GM20000 (cell line): ENCODE measurements around the gene FYB2.

ENCODE experiments used
- DNase-seq: peaks from one replicate; pipeline ENCODE4 v3.0.0; 2012; ENCODE audit warnings: low spot score
- CTCF ChIP-seq: IDR thresholded peaks from 2 replicates; pipeline ENCODE4 v1.5.1; 2012; ENCODE audit warnings: mild to moderate bottlenecking, control low read depth; ENCODE audit errors: extremely low read depth, missing control alignments

The FYB2 gene

GRCh38 chr1:56696663-56697062 lies 122.5 kb downstream of the FYB2 start:
- no peak for DNase-seq
- TF ChIP-seq CTCF, result no peak

- no peak for TF ChIP-seq CTCF
- peak; percentile 12 for DNase-seq
These were observed 130.6 kb downstream of the FYB2 start for GRCh38 chr1:56688522-56689026.

GRCh38 chr1:56686169-56686568 lies 133.0 kb downstream of the FYB2 start:
- no peak for DNase-seq
- no peak for TF ChIP-seq CTCF

GRCh38 chr1:56683569-56683968 lies 135.6 kb downstream of the FYB2 start:
- TF ChIP-seq CTCF, result no peak
- DNase-seq, result no peak

GRCh38 chr1:56676571-56677035 lies 142.6 kb downstream of the FYB2 start:
- no peak for DNase-seq
- no peak for TF ChIP-seq CTCF

- no peak for TF ChIP-seq CTCF
These were observed 143.4 kb downstream of the FYB2 start for GRCh38 chr1:56675763-56676162.

GRCh38 chr1:56672579-56672978 lies 146.6 kb downstream of the FYB2 start:
- DNase-seq, result no peak
- no peak for TF ChIP-seq CTCF

More at GRCh38 chr1:56675763-56676162, 143.4 kb downstream of the FYB2 start:
- DNase-seq, result no peak

GRCh38 chr1:56671542-56671941 lies 147.7 kb downstream of the FYB2 start:
- no peak for TF ChIP-seq CTCF
- DNase-seq, result no peak
